GM23338 (cell line): ENCODE measurements around the gene GPATCH3. TPM values are rescaled to one million over a fixed set of nuclear protein-coding genes. Genes with fewer than 3 reads are reported as not detected.

Source experiments
- ATAC-seq: fragments of 200-7000 bp; cut with Tn5 transposase; 3 replicates; pipeline ENCODE4 v1.9.1; 2020
- DNase-seq: peaks from one replicate; pipeline ENCODE4 v3.0.0-alpha.2; 2015; ENCODE audit warnings: low spot score
- H2AFZ ChIP-seq: fragments of 200-600 bp; sonication (generic); 2 replicates; pipeline ENCODE4 v1.8.0; 2016; ENCODE audit warnings: antibody characterized with exemption, mild to moderate bottlenecking, moderate library complexity
- H3F3A ChIP-seq: fragments of 200-600 bp; sonication (generic); replicated peaks from 2 replicates; pipeline ENCODE4 v1.8.0; 2017; ENCODE audit warnings: antibody characterized with exemption, mixed run types, low read depth
- H3K27ac ChIP-seq: fragments of 200-600 bp; sonication (generic); 2 replicates; pipeline ENCODE4 v1.6.1; 2016; ENCODE audit warnings: low read depth
- H3K27me3 ChIP-seq: fragments of 200-600 bp; sonication (generic); 2 replicates; pipeline ENCODE4 v1.8.0; 2016; ENCODE audit warnings: mild to moderate bottlenecking, mixed run types, moderate library complexity; ENCODE audit not compliant: insufficient read depth
- H3K36me3 ChIP-seq: fragments of 200-600 bp; sonication (generic); 2 replicates; pipeline ENCODE4 v1.8.0; 2016; ENCODE audit warnings: mild to moderate bottlenecking; ENCODE audit not compliant: insufficient read depth
- H3K4me1 ChIP-seq: fragments of 200-600 bp; sonication (generic); 2 replicates; pipeline ENCODE4 v1.8.0; 2016; ENCODE audit warnings: mild to moderate bottlenecking, moderate library complexity; ENCODE audit not compliant: insufficient read depth
- H3K4me2 ChIP-seq: fragments of 200-600 bp; sonication (generic); 2 replicates; pipeline ENCODE4 v1.7.1; 2017; ENCODE audit warnings: mixed run types
- H3K4me3 ChIP-seq: fragments of 200-600 bp; sonication (generic); 2 replicates; pipeline ENCODE4 v1.6.1; 2016; ENCODE audit warnings: mixed run types
- H3K79me2 ChIP-seq: fragments of 200-600 bp; sonication (generic); replicated peaks from 2 replicates; pipeline ENCODE4 v1.8.0; 2017; ENCODE audit warnings: mild to moderate bottlenecking; ENCODE audit not compliant: insufficient read depth
- H3K9me2 ChIP-seq: fragments of 200-600 bp; sonication (generic); 2 replicates; pipeline ENCODE4 v1.8.0; 2017; ENCODE audit not compliant: insufficient read depth
- H4K20me1 ChIP-seq: fragments of 200-600 bp; sonication (generic); replicated peaks from 2 replicates; pipeline ENCODE4 v1.8.0; 2017; ENCODE audit warnings: mild to moderate bottlenecking; ENCODE audit not compliant: insufficient read depth
- H3K27ac Mint-ChIP-seq: 2 replicates; pipeline ENCODE4 v1.8.0; 2020; ENCODE audit warnings: inconsistent platforms, mild to moderate bottlenecking, moderate library complexity, mixed read lengths
- H3K27me3 Mint-ChIP-seq: 3 replicates; pipeline ENCODE4 v1.8.0; 2022; ENCODE audit warnings: low read depth, mild to moderate bottlenecking, moderate library complexity, mixed read lengths, inconsistent platforms; ENCODE audit not compliant: insufficient read depth, poor library complexity
- H3K36me3 Mint-ChIP-seq: 3 replicates; pipeline ENCODE4 v1.8.0; 2021; ENCODE audit warnings: low read depth, mild to moderate bottlenecking, inconsistent platforms, moderate library complexity, mixed read lengths
- H3K4me1 Mint-ChIP-seq: 3 replicates; pipeline ENCODE4 v1.8.0; 2020; ENCODE audit warnings: mild to moderate bottlenecking, inconsistent platforms, mixed read lengths
- H3K4me3 Mint-ChIP-seq: 3 replicates; pipeline ENCODE4 v1.8.0; 2021; ENCODE audit warnings: moderate library complexity, mild to moderate bottlenecking, inconsistent platforms, mixed read lengths
- H3K9me3 Mint-ChIP-seq: 3 replicates; pipeline ENCODE4 v1.8.0; 2020; ENCODE audit warnings: moderate library complexity, mild to moderate bottlenecking, inconsistent platforms, mixed read lengths
- CREB1 ChIP-seq: fragments of 250-450 bp; sonication (Bioruptor Pico); IDR thresholded peaks from 2 replicates; pipeline ENCODE4 v1.5.0; 2020; ENCODE audit warnings: low read depth, mild to moderate bottlenecking, moderate library complexity
- ETS1 ChIP-seq: IDR thresholded peaks from 2 replicates; pipeline ENCODE4 v1.6.1; 2016; ENCODE audit warnings: antibody characterized with exemption
- EZH2 ChIP-seq: fragments of 200-600 bp; sonication (generic); IDR thresholded peaks from one replicate; pipeline ENCODE4 v1.8.0; 2017; ENCODE audit warnings: antibody characterized with exemption, mild to moderate bottlenecking, low read depth; ENCODE audit not compliant: unreplicated experiment
- JUNB ChIP-seq: IDR thresholded peaks from one replicate; pipeline ENCODE4 v1.6.1; 2016; ENCODE audit warnings: antibody characterized with exemption; ENCODE audit not compliant: unreplicated experiment
- NANOG ChIP-seq: IDR thresholded peaks from 2 replicates; pipeline ENCODE4 v1.6.1; 2016; ENCODE audit warnings: antibody characterized with exemption, borderline replicate concordance
- REST ChIP-seq: IDR thresholded peaks from one replicate; pipeline ENCODE4 v1.6.1; 2018; ENCODE audit warnings: antibody characterized with exemption; ENCODE audit not compliant: unreplicated experiment
- STAT1 ChIP-seq: IDR thresholded peaks from one replicate; pipeline ENCODE4 v1.6.1; 2016; ENCODE audit warnings: antibody characterized with exemption; ENCODE audit not compliant: unreplicated experiment
- ZNF114 ChIP-seq: fragments of 250-450 bp; sonication (Bioruptor Pico); IDR thresholded peaks from 2 replicates; pipeline ENCODE4 v1.5.0; 2020; ENCODE audit warnings: mild to moderate bottlenecking, moderate library complexity
- ZNF462 ChIP-seq: fragments of 250-450 bp; sonication (Bioruptor Pico); IDR thresholded peaks from 2 replicates; pipeline ENCODE4 v1.5.0; 2020; ENCODE audit warnings: mild to moderate bottlenecking, moderate library complexity
- polyA plus RNA-seq: library from polyadenylated mRNA; unstranded; fragments of >200 nt; fragmentation: Nextera tagmentation; extraction: Ambion mirVana; gene quantifications from 2 replicates; pipeline ENCODE4 v1.2.1, GENCODE V29; 2016
- total RNA-seq: library from RNA; depleted of rRNA; stranded (reverse); fragments of >200 nt; shearing (Covaris generic); gene quantifications from 2 replicates; pipeline ENCODE4 v1.2.3, GENCODE V29; 2014

GPATCH3 gene
- total and polyA plus RNA-seq, 2 experiments from 2014 or later, result 10.5 to 13.0 TPM

- peaks cover 35% of the 10 kb centered on the region for H3K36me3 ChIP-seq
- no peak overlapping the region for H2AFZ ChIP-seq
- H3K4me1 ChIP-seq, result 0 out of 2 replicates have a peak, but pooled peaks cover 2% of the 10 kb centered on the region
- H3F3A ChIP-seq, result peaks cover 18% of the 10 kb centered on the region; the same call in 1 of the 2 replicates
- H3K4me3 ChIP-seq, result no peak overlapping the region
- no peak overlapping the region for H3K4me2 ChIP-seq
- no peak for DNase-seq
- peaks cover 6% of the 10 kb centered on the region for H3K79me2 ChIP-seq
- no peak overlapping the region for H3K27ac ChIP-seq
- TF ChIP-seq JUNB, result no peak
- TF ChIP-seq EZH2, result no peak
- no peak for TF ChIP-seq STAT1
- no peak for TF ChIP-seq ZNF462
- TF ChIP-seq CREB1 (CRISPR knock-in tag), result no peak
- TF ChIP-seq REST, result no peak
- TF ChIP-seq ETS1, result no peak
- TF ChIP-seq ZNF114, result no peak
- no peak for TF ChIP-seq NANOG
- H3K27ac Mint-ChIP-seq, result no peak overlapping the region
- H3K36me3 Mint-ChIP-seq, result peaks cover 76% of the 10 kb centered on the region
- H3K9me2 ChIP-seq, result no peaks in the 10 kb centered on the region
- peaks cover 3% of the 10 kb centered on the region for H4K20me1 ChIP-seq
- no peaks in the 10 kb centered on the region for H3K4me1 Mint-ChIP-seq
- H3K4me3 Mint-ChIP-seq, result no peak overlapping the region
- H3K27me3 Mint-ChIP-seq, result peaks cover 8% of the 10 kb centered on the region
- no peaks in the 10 kb centered on the region for H3K9me3 Mint-ChIP-seq
- no peaks in the 10 kb centered on the region for H3K27me3 ChIP-seq
- no peak for ATAC-seq
Observed at GRCh38 chr1:26942656-26943055, 42.4 kb upstream of the GPATCH3 start.
